BJ (cell line): ENCODE measurements around the gene ARHGEF33. TPM values are rescaled to one million over a fixed set of nuclear protein-coding genes. Genes with fewer than 3 reads are reported as not detected.
A peak's percentile ranks its signal among the peaks of the same experiment; 100 is the strongest.

Source experiments
- CTCF ChIA-PET: fragments of 350-600 bp; formaldehyde crosslinking; extraction: SDS; loops from one replicate; lab custom pipeline; 2021; ENCODE audit warnings: antibody characterized with exemption, inconsistent platforms; lab: Yijun Ruan, JAX
- POLR2A ChIA-PET: fragments of 300-600 bp; sonication (Branson Sonifier 250); formaldehyde crosslinking; extraction: SDS; loops from one replicate; lab custom pipeline; 2021; ENCODE audit warnings: antibody characterized with exemption; lab: Charles Lee
- DNase-seq: peaks from one replicate; pipeline ENCODE4 v3.0.0-alpha.2; 2011; ENCODE audit warnings: low read depth
- H3K27me3 ChIP-seq: 2 replicates; pipeline ENCODE4 v1.6.0; 2011; ENCODE audit warnings: low read length; ENCODE audit not compliant: control insufficient read depth, insufficient read depth
- H3K36me3 ChIP-seq: 2 replicates; pipeline ENCODE4 v1.5.1; 2011; ENCODE audit warnings: low read length; ENCODE audit not compliant: control insufficient read depth, insufficient read depth
- H3K4me3 ChIP-seq: 2 replicates; pipeline ENCODE4 v1.5.1; 2011; ENCODE audit warnings: low read depth, mild to moderate bottlenecking, control low read depth, low read length
- CTCF ChIP-seq: IDR thresholded peaks from 2 replicates; pipeline ENCODE4 v1.5.1; 2011; ENCODE audit warnings: low read depth, mild to moderate bottlenecking, control low read depth, inconsistent platforms, low read length, moderate library complexity; ENCODE audit not compliant: insufficient read depth
- polyA plus RNA-seq: library from polyadenylated mRNA; depleted of rRNA; stranded (reverse); fragments of >200 nt; gene quantifications from 2 replicates; pipeline ENCODE4 v1.2.3, GENCODE V29; 2011

Gene ARHGEF33
- polyA plus RNA-seq, 1 experiment = 0.31 TPM

- POLR2A ChIA-PET = no interaction called here
- Histone ChIP-seq H3K27me3 (no peaks in the 10 kb centered on the region), H3K4me3 (no peak overlapping the region), H3K36me3 (no peaks in the 10 kb centered on the region)
- DNase-seq = no peak
- CTCF ChIA-PET = no interaction called here
- TF ChIP-seq CTCF = no peak
Observed at GRCh38 chr2:38943784-38944183, 54.1 kb downstream of the ARHGEF33 start.

- ChIA-PET POLR2A (no interaction called here), CTCF (interaction anchor here (1.7 to 3.9 kb wide), 2 partner anchors 9 to 12 kb away, joined by 4 to 19 read pairs; no protein-coding TSS in a partner anchor)
- no peaks in the 10 kb centered on the region for H3K36me3 ChIP-seq
- TF ChIP-seq CTCF = no peak
- DNase-seq = no peak
- no peak overlapping the region for H3K4me3 ChIP-seq
- no peaks in the 10 kb centered on the region for H3K27me3 ChIP-seq
Observed at GRCh38 chr2:38945372-38945771, 55.7 kb downstream of the ARHGEF33 start.

- no peaks in the 10 kb centered on the region for H3K27me3 ChIP-seq
- ChIA-PET POLR2A (interaction anchor here (0.5 kb wide), 1 partner anchor 19 kb away, joined by 4 read pairs; no protein-coding TSS in a partner anchor), CTCF (interaction anchor here (1.7 to 4.6 kb wide), 4 partner anchors 10 to 282 kb away, joined by 4 to 57 read pairs (median 14); no protein-coding TSS in a partner anchor)
- no peaks in the 10 kb centered on the region for H3K36me3 ChIP-seq
- H3K4me3 ChIP-seq = no peak overlapping the region
- DNase-seq = no peak
- no peak for TF ChIP-seq CTCF
Observed at GRCh38 chr2:38945911-38946310, 56.2 kb downstream of the ARHGEF33 start.

- peak; percentile 67 for TF ChIP-seq CTCF
- ChIA-PET POLR2A (interaction anchor here (1.0 kb wide), 1 partner anchor 280 kb away, joined by 3 read pairs; no protein-coding TSS in a partner anchor), CTCF (interaction anchor here (0.6 to 4.6 kb wide), 25 partner anchors 9 to 1272 kb away, joined by 3 to 57 read pairs (median 4); no protein-coding TSS in a partner anchor)
- no peak for DNase-seq
- no peaks in the 10 kb centered on the region for H3K36me3 ChIP-seq
- H3K27me3 ChIP-seq = no peaks in the 10 kb centered on the region
- no peak overlapping the region for H3K4me3 ChIP-seq
Observed at GRCh38 chr2:38947241-38948239, 57.9 kb downstream of the ARHGEF33 start.

GRCh38 chr2:38948387-38948882 lies 58.8 kb downstream of the ARHGEF33 start:
- H3K27me3 ChIP-seq = no peaks in the 10 kb centered on the region
- no peak for TF ChIP-seq CTCF
- ChIA-PET POLR2A (no interaction called here), CTCF (interaction anchor here (0.6 to 4.6 kb wide), 17 partner anchors 8 to 1272 kb away, joined by 3 to 57 read pairs (median 5); no protein-coding TSS in a partner anchor)
- H3K4me3 ChIP-seq = no peak overlapping the region
- H3K36me3 ChIP-seq = no peaks in the 10 kb centered on the region
- no peak for DNase-seq
